Peyer's patch (tissue), 4 donors: ENCODE results near the gene RBM17.

Source experiments
- POLR2A ChIP-seq, 2 donors: fragments of 450-650 bp; IDR thresholded peaks; one replicate each; pipeline ENCODE4 v1.5.1; 2017; ENCODE audit warnings: antibody characterized with exemption in 2 of 2, mild to moderate bottlenecking in 2 of 2, moderate library complexity in 2 of 2
- TF ChIP-seq, protein P1 (sequence below), 6 experiments: fragments of 450-650 bp in 4 of 6; fragments of 200-600 bp in 2 of 6; sonication (generic) in 1 of 6; IDR thresholded peaks; one replicate each; pipeline ENCODE4 v1.5.1; 2017 to 2019; ENCODE audit warnings: antibody characterized with exemption in 6 of 6, mild to moderate bottlenecking in 3 of 6, moderate library complexity in 1 of 6

DNA sequence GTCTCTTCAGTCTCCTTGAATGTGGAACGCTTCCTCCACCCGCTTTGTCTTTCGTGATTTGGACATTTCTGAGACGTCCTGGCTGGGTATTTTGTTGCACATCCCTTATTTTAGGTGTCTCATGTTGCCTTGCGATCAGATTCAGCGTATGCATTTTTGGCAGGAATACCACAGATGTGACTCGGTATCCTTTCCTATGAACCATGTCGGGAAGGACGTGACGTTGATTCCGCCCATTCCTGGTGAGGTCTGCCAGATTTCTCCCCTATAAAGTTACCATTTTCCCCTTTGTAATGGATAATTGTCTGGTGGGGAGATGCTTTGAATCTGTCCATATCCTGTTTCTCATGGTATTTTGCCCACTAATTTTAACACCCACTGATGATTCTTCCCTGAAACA, 49.6 kb downstream of the RBM17 start:
- TF ChIP-seq, protein P1, sequence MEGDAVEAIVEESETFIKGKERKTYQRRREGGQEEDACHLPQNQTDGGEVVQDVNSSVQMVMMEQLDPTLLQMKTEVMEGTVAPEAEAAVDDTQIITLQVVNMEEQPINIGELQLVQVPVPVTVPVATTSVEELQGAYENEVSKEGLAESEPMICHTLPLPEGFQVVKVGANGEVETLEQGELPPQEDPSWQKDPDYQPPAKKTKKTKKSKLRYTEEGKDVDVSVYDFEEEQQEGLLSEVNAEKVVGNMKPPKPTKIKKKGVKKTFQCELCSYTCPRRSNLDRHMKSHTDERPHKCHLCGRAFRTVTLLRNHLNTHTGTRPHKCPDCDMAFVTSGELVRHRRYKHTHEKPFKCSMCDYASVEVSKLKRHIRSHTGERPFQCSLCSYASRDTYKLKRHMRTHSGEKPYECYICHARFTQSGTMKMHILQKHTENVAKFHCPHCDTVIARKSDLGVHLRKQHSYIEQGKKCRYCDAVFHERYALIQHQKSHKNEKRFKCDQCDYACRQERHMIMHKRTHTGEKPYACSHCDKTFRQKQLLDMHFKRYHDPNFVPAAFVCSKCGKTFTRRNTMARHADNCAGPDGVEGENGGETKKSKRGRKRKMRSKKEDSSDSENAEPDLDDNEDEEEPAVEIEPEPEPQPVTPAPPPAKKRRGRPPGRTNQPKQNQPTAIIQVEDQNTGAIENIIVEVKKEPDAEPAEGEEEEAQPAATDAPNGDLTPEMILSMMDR (IDR thresholded peaks at IDR 0.05): no peak
- TF ChIP-seq POLR2A (IDR thresholded peaks at IDR 0.05): no peak
